ENCODE measurements around the gene P2RY14.

P2RY14 gene

DNA sequence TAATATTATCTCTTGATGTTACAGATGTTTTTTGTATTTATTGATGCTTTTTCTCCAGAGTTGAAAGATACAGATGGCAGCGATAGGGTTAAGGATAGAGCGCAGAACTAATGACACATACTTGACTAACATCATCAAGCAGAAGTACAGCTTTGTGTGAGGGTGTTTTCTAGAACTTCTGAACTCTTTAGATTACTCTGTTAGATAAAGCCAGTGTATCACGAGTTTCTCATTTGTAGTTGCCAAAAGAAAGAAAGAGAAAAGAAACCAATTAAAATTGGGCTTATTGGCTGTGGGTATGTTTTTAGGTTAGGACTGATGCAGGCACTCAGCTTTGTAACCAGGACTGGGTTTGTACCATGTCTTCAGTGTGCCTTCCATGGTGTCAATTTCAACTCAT, 68.7 kb downstream of the P2RY14 start:
- in situ Hi-C loops (cut with HindIII; ENCODE audit: low sequenced_read_pairs), result no loop called here

GRCh38 chr3:151206201-151206600, 72.1 kb downstream of the P2RY14 start:
- no peak for DNase-seq (ENCODE audit: low read depth)
- in situ Hi-C loops (cut with HindIII; ENCODE audit: low sequenced_read_pairs), result no loop called here
- TF ChIP-seq, protein P1, sequence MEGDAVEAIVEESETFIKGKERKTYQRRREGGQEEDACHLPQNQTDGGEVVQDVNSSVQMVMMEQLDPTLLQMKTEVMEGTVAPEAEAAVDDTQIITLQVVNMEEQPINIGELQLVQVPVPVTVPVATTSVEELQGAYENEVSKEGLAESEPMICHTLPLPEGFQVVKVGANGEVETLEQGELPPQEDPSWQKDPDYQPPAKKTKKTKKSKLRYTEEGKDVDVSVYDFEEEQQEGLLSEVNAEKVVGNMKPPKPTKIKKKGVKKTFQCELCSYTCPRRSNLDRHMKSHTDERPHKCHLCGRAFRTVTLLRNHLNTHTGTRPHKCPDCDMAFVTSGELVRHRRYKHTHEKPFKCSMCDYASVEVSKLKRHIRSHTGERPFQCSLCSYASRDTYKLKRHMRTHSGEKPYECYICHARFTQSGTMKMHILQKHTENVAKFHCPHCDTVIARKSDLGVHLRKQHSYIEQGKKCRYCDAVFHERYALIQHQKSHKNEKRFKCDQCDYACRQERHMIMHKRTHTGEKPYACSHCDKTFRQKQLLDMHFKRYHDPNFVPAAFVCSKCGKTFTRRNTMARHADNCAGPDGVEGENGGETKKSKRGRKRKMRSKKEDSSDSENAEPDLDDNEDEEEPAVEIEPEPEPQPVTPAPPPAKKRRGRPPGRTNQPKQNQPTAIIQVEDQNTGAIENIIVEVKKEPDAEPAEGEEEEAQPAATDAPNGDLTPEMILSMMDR (IDR thresholded peaks at IDR 0.05; ENCODE audit: low read depth, low read length, missing control alignments), result no peak
- no peak overlapping the region for H3K4me3 ChIP-seq (ENCODE audit: low read depth, low read length)

More for the DNA sequence above, 68.7 kb downstream of the P2RY14 start:
- DNase-seq (ENCODE audit: low read depth), result no peak
- H3K4me3 ChIP-seq (ENCODE audit: low read depth, low read length), result no peak overlapping the region
- TF ChIP-seq, protein P1 (IDR thresholded peaks at IDR 0.05; ENCODE audit: low read depth, low read length, missing control alignments), result no peak

DNA sequence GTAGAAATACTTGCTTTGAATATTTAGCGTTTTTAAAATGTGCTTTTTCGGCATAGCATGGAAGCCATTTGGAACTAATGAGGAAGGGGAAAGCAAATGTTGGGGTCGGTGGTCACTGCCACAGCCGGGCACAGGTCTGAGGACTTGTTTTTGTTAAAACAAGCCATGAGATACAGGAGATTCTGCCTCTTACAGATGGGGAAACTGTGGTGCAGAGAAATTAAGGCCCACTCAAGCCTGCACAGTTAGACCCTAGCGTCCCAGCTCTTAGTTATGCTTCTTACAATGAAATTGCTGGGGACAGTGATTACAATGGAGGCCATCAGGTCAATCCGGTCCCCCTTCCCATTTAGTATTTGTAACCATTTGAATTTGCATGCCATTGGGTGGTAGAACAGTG, 72.9 kb downstream of the P2RY14 start:
- no peak overlapping the region for H3K4me3 ChIP-seq (ENCODE audit: low read depth, low read length)
- TF ChIP-seq, protein P1 (IDR thresholded peaks at IDR 0.05; ENCODE audit: low read depth, low read length, missing control alignments), result no peak

GRCh38 chr3:151204530-151205402, 73.6 kb downstream of the P2RY14 start:
- TF ChIP-seq, protein P1 (IDR thresholded peaks at IDR 0.05; ENCODE audit: low read depth, low read length, missing control alignments), result no peak
- in situ Hi-C loops (cut with HindIII; ENCODE audit: low sequenced_read_pairs), result no loop called here
- no peak overlapping the region for H3K4me3 ChIP-seq (ENCODE audit: low read depth, low read length)
- DNase-seq (ENCODE audit: low read depth), result no peak

More for the DNA sequence above, 72.9 kb downstream of the P2RY14 start:
- DNase-seq (ENCODE audit: low read depth), result no peak
- in situ Hi-C loops (cut with HindIII; ENCODE audit: low sequenced_read_pairs), result no loop called here

GRCh38 chr3:151203051-151203420, 75.3 kb downstream of the P2RY14 start, which contains the start of gene GPR171:
GPR171 (minus strand) TSS chr3:151203216; CDS start chr3:151199386, 3,830 bp downstream.
- DNase-seq (ENCODE audit: low read depth), result no peak
- in situ Hi-C loops (cut with HindIII; ENCODE audit: low sequenced_read_pairs), result no loop called here
- TF ChIP-seq, protein P1 (IDR thresholded peaks at IDR 0.05; ENCODE audit: low read depth, low read length, missing control alignments), result no peak
- no peak within 1 kb of the TSS for H3K4me3 ChIP-seq (ENCODE audit: low read depth, low read length)

DNA sequence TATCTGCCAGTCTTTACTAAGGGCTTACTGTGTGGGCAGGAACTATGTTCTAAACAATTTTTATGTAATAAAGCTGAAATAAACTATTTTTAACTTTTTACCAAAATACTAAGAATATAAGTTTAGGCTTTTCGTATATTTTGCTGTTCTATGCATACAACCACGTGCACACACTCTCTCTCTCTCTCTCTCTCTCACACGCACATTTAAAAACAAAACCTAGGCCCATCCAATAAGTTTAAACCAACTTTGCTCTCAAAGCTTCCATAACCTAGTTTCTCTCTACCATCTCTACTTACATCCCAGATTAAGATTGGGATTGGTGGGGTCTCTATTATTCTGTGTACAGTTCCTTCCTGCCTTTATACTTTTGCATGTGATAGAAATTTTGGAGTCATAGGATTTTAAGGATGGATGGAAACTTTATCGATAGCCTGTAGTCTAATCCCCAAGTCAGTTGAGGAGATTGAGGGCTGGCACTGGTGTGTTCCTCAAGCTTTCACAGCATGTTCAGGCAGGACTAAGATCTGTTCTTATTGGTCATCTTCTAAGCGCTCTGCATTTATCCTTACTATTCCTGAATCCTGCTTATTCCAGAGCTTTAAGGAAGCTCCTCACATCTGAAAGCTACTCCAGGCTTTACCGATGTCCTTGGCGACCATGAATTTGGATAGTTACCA, 77.2 kb downstream of the P2RY14 start:
- in situ Hi-C loops (cut with HindIII; ENCODE audit: low sequenced_read_pairs), result no loop called here
- TF ChIP-seq, protein P1 (IDR thresholded peaks at IDR 0.05; ENCODE audit: low read depth, low read length, missing control alignments), result no peak
- DNase-seq (ENCODE audit: low read depth), result no peak
- H3K4me3 ChIP-seq (ENCODE audit: low read depth, low read length), result no peak overlapping the region
